ENCODE data around the gene SLC29A2. TPM values are rescaled to one million over a fixed set of nuclear protein-coding genes. Genes with fewer than 3 reads are reported as not detected.

Gene SLC29A2
- polyA plus RNA-seq, 1 of the 3 experiments (the other 2 are of a cell fraction): 3.2 TPM

GRCh38 chr11:66326261-66327111, 45.1 kb downstream of the SLC29A2 start (continued):
- TF ChIP-seq, protein P1, sequence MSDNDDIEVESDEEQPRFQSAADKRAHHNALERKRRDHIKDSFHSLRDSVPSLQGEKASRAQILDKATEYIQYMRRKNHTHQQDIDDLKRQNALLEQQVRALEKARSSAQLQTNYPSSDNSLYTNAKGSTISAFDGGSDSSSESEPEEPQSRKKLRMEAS (IDR thresholded peaks at IDR 0.05; ENCODE audit: low read depth): 0 out of 2 replicates have a peak, but pooled peaks have one; percentile 16

- TF ChIP-seq GATA2 (CRISPR knock-in tag; IDR thresholded peaks at IDR 0.05) (no peak), MEF2A (IDR thresholded peaks at IDR 0.05; ENCODE audit: borderline replicate concordance, low read depth) (no peak), EZH2phosphoT487 (IDR thresholded peaks at IDR 0.05; ENCODE audit: borderline replicate concordance, low read depth) (no peak)
- Histone ChIP-seq H3K79me2 (ENCODE audit: insufficient read depth) (no peaks in the 10 kb centered on the region), H3K27me3 (ENCODE audit: insufficient read depth) (no peaks in the 10 kb centered on the region), H3K4me2 (no peak overlapping the region; the same call in 1 of the 2 replicates), H3K36me3 (replicated peaks in 1 of 2; ENCODE audit: control insufficient read depth in 1 of 2, insufficient read depth in 2 of 2, low read length in 1 of 2) (no peaks in the 10 kb centered on the region), H3K9ac (no peak overlapping the region), H3K4me1 (ENCODE audit: control insufficient read depth in 1 of 2, insufficient read depth in 2 of 2, low read depth in 1 of 2, low read length in 1 of 2) (peaks cover 28 to 36% of the 10 kb centered on the region in 2 experiments; a peak in 3 of 4 replicates), H3F3A (replicated peaks; ENCODE audit: insufficient read depth) (peaks cover 9% of the 10 kb centered on the region), H4K20me1 (ENCODE audit: insufficient read depth) (no peaks in the 10 kb centered on the region), H3K4me3 (ENCODE audit: low read depth in 2 of 2, low read length in 1 of 2) (no peak overlapping the region), H3K9me3 (no peaks in the 10 kb centered on the region), H3K9me2 (no peaks in the 10 kb centered on the region), H3K27ac (ENCODE audit: low read depth in 2 of 2, low read length in 1 of 2) (no peak overlapping the region; a peak in 1 of 4 replicates), H2AFZ (ENCODE audit: low read depth) (no peak overlapping the region)
- WGBS (ENCODE audit: low lambda C conversion rate): 95% methylated on average over 6 of the region's 8 CpGs
- ChIA-PET POLR2A (no interaction called here), CTCF (interaction anchor here (1.5 to 2.3 kb wide), 2 partner anchors 12 to 14 kb away, joined by 7 to 17 read pairs; no protein-coding TSS in a partner anchor)
- DNase-seq: no peak
Observed at GRCh38 chr11:66325263-66325671, 46.3 kb downstream of the SLC29A2 start.

- 69% methylated on average over 8 of the region's 10 CpGs for WGBS (ENCODE audit: low lambda C conversion rate)
- Histone ChIP-seq H3K27me3 (ENCODE audit: insufficient read depth) (no peaks in the 10 kb centered on the region), H3F3A (replicated peaks; ENCODE audit: insufficient read depth) (peaks cover 9% of the 10 kb centered on the region), H3K9me2 (no peaks in the 10 kb centered on the region), H3K9me3 (no peaks in the 10 kb centered on the region), H3K9ac (no peak overlapping the region), H3K4me2 (no peak overlapping the region), H3K36me3 (replicated peaks in 1 of 2; ENCODE audit: control insufficient read depth in 1 of 2, insufficient read depth in 2 of 2, low read length in 1 of 2) (no peaks in the 10 kb centered on the region), H3K4me3 (ENCODE audit: low read depth in 2 of 2, low read length in 1 of 2) (no peak overlapping the region), H3K79me2 (ENCODE audit: insufficient read depth) (no peaks in the 10 kb centered on the region), H3K27ac (ENCODE audit: low read depth in 2 of 2, low read length in 1 of 2) (no peak overlapping the region), H3K4me1 (ENCODE audit: control insufficient read depth in 1 of 2, insufficient read depth in 2 of 2, low read depth in 1 of 2, low read length in 1 of 2) (peaks cover 28 to 36% of the 10 kb centered on the region in 2 experiments; a peak in 3 of 4 replicates), H2AFZ (ENCODE audit: low read depth) (no peak overlapping the region), H4K20me1 (ENCODE audit: insufficient read depth) (no peaks in the 10 kb centered on the region)
- POLR2A ChIA-PET: no interaction called here
- TF ChIP-seq MEF2A (IDR thresholded peaks at IDR 0.05; ENCODE audit: borderline replicate concordance, low read depth): no peak
- no peak for TF ChIP-seq USF2 (IDR thresholded peaks at IDR 0.05; ENCODE audit: borderline replicate concordance, low read depth, low read length)
- TF ChIP-seq RXRA (IDR thresholded peaks at IDR 0.05; ENCODE audit: borderline replicate concordance, low read depth): no peak
- TF ChIP-seq, protein P2, sequence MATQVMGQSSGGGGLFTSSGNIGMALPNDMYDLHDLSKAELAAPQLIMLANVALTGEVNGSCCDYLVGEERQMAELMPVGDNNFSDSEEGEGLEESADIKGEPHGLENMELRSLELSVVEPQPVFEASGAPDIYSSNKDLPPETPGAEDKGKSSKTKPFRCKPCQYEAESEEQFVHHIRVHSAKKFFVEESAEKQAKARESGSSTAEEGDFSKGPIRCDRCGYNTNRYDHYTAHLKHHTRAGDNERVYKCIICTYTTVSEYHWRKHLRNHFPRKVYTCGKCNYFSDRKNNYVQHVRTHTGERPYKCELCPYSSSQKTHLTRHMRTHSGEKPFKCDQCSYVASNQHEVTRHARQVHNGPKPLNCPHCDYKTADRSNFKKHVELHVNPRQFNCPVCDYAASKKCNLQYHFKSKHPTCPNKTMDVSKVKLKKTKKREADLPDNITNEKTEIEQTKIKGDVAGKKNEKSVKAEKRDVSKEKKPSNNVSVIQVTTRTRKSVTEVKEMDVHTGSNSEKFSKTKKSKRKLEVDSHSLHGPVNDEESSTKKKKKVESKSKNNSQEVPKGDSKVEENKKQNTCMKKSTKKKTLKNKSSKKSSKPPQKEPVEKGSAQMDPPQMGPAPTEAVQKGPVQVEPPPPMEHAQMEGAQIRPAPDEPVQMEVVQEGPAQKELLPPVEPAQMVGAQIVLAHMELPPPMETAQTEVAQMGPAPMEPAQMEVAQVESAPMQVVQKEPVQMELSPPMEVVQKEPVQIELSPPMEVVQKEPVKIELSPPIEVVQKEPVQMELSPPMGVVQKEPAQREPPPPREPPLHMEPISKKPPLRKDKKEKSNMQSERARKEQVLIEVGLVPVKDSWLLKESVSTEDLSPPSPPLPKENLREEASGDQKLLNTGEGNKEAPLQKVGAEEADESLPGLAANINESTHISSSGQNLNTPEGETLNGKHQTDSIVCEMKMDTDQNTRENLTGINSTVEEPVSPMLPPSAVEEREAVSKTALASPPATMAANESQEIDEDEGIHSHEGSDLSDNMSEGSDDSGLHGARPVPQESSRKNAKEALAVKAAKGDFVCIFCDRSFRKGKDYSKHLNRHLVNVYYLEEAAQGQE (IDR thresholded peaks at IDR 0.05; ENCODE audit: low read depth, low read length): no peak
- CTCF ChIA-PET: interaction anchor here (1.5 to 2.3 kb wide), 2 partner anchors 11 to 13 kb away, joined by 7 to 17 read pairs; no protein-coding TSS in a partner anchor
- DNase-seq: peak; percentile 8
Observed at GRCh38 chr11:66324664-66325063, 46.9 kb downstream of the SLC29A2 start.

Data from SK-N-SH (cell line).